ENCODE data around the gene VAV2.

The VAV2 gene

GRCh38 chr9:133737774-133738639 is 254.1 kb downstream of the VAV2 start, which contains the start of gene SARDH:
TSS of gene SARDH (minus strand) at chr9:133738352. CDS start at chr9:133734173, 4,179 bp downstream.
- no peak for TF ChIP-seq CTCF (conservative IDR thresholded peaks at IDR 0.05; ENCODE audit: low read depth)
- H3K27ac ChIP-seq: no peak within 1 kb of the TSS
- ChIA-PET CTCF (interaction anchor here (0.6 kb wide), 1 partner anchor 720 kb away, joined by 3 read pairs; no protein-coding TSS in a partner anchor), POLR2A (ENCODE audit: low non-redundant PET) (no interaction called here)
- DNase-seq (ENCODE audit: low spot score): peak; percentile 65

- ChIA-PET CTCF (no interaction called here), POLR2A (ENCODE audit: low non-redundant PET) (no interaction called here)
- no peak overlapping the region for H3K27ac ChIP-seq
- TF ChIP-seq CTCF (conservative IDR thresholded peaks at IDR 0.05; ENCODE audit: low read depth): no peak
- DNase-seq (ENCODE audit: low spot score): no peak
Measured at GRCh38 chr9:133737071-133737773, 254.9 kb downstream of the VAV2 start.

DNA sequence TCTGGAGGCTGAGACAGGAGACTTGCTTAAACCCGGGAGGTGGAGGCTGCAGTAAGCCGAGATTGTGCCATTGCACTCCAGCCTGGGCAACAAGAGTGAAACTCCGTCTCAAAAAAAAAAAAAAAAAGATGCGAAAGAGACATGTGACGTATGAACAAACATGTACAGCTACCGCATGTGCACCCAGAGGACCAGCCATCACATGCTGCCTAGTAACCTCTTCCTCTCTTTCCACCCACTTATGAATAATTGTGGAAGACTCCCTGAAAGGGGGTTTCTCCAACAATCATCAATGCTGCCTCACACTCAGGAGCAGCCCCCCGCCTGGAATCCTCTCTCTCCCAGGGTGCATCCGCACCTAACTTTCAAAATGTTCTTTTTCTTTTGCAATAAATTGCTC is 256.2 kb downstream of the VAV2 start:
- ChIA-PET CTCF (interaction anchor here (0.6 to 0.7 kb wide), 2 partner anchors 331 to 359 kb away, joined by 4 read pairs; no protein-coding TSS in a partner anchor), POLR2A (ENCODE audit: low non-redundant PET) (no interaction called here)

DNA sequence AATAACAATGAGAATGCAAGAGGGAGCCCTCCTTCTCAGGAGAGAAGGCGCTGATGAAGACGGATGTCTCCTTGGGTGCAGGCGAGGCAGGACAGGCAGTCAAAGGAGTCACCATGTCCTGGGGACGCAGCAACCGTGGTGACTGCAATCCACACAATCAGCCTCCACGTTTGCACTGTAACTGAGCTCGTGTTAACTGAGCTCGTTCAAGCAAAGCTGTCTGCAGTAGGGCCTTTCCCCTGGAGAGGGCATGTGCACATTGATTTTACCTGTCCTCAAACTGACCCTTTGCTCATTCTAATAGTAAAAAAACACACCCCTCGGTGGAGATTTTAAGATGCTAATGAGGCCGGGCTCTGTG is 256.7 kb downstream of the VAV2 start:
- TF ChIP-seq CTCF (conservative IDR thresholded peaks at IDR 0.05; ENCODE audit: low read depth): no peak
- ChIA-PET CTCF (no interaction called here), POLR2A (ENCODE audit: low non-redundant PET) (no interaction called here)
- DNase-seq (ENCODE audit: low spot score): no peak
- H3K27ac ChIP-seq: no peak overlapping the region

More for the DNA sequence above, 256.2 kb downstream of the VAV2 start:
- H3K27ac ChIP-seq: no peak overlapping the region
- no peak for DNase-seq (ENCODE audit: low spot score)
- no peak for TF ChIP-seq CTCF (conservative IDR thresholded peaks at IDR 0.05; ENCODE audit: low read depth)

DNA sequence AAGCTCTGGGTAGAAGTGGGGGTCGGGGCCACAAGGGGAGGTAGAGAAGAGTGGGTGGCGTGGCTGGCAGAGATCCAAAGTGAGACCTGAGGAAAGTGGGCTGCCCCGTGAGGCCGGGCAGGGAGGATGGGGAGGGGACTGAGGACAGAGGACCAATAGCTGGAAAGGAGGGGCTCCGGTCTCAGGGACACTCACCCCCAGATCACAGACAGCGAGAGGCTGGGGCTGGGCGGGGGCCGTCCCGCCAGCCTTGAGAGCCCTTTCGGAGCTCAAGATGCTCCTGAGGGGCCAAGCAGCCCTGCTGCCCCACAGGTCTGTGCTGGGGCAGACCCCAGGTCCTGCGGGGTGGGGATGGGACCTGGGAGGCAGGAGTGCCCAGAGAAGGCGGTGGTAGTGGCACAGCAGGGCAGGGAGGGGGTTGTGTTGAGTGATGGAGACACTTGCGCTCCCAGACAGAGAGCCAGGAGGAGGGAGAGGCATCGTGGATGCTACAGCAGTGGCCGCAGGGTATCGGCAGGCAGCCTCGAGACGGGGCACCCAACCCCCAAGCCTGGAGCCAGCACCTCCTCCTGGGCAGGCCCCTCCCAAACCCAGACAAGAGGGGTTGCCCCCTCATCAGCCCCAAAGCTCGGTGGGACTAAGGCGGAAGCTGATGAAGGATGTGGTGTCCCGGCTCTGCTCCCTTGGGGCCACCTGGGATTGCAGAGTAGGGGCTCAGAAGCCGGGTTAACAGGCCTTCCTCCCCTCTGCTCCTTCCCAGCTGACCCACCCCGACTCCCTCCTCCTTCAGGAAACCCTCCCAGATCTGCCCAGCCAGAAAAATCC is 257.3 kb downstream of the VAV2 start:
- ChIA-PET CTCF (interaction anchor here (0.6 to 3.0 kb wide), 2 partner anchors 8 to 243 kb away, joined by 4 to 19 read pairs; no protein-coding TSS in a partner anchor), POLR2A (ENCODE audit: low non-redundant PET) (no interaction called here)
- DNase-seq (ENCODE audit: low spot score): no peak
- no peak for TF ChIP-seq CTCF (conservative IDR thresholded peaks at IDR 0.05; ENCODE audit: low read depth)
- no peak overlapping the region for H3K27ac ChIP-seq

Data from RWPE1 (cell line).